WTC11 (cell line): Measurements from ENCODE around the gene SPNS2. TPM values are rescaled to one million over a fixed set of nuclear protein-coding genes. Genes with fewer than 3 reads are reported as not detected.

Experiments used
- ATAC-seq: fragments of 200-7000 bp; cut with Tn5 transposase; 2 replicates; pipeline ENCODE4 v1.10.0; 2021; ENCODE audit warnings: mild to moderate bottlenecking, moderate library complexity
- CTCF ChIA-PET: fragments of 300-600 bp; sonication (Branson Sonifier 250); formaldehyde crosslinking; loops from one replicate; lab custom pipeline; 2021; ENCODE audit warnings: antibody characterized with exemption; lab: Charles Lee
- POLR2A ChIA-PET: fragments of 350-600 bp; sonication (Branson Sonifier 250); formaldehyde crosslinking; loops from one replicate; lab custom pipeline; 2021; ENCODE audit warnings: antibody characterized with exemption; lab: Charles Lee
- DNase-seq: peaks from one replicate; pipeline ENCODE4 v3.0.0; 2021; ENCODE audit warnings: low spot score
- H3K27ac Mint-ChIP-seq: 2 replicates; pipeline ENCODE4 v1.8.0; 2021; ENCODE audit warnings: mixed read lengths
- H3K27me3 Mint-ChIP-seq: 2 replicates; pipeline ENCODE4 v1.8.0; 2021; ENCODE audit warnings: low read depth, mild to moderate bottlenecking, moderate library complexity, mixed read lengths
- H3K36me3 Mint-ChIP-seq: 2 replicates; pipeline ENCODE4 v1.8.0; 2021; ENCODE audit warnings: mixed read lengths
- H3K4me1 Mint-ChIP-seq: 2 replicates; pipeline ENCODE4 v1.8.0; 2022; ENCODE audit warnings: mixed read lengths
- H3K4me3 Mint-ChIP-seq: 2 replicates; pipeline ENCODE4 v1.8.0; 2021; ENCODE audit warnings: mild to moderate bottlenecking, moderate library complexity, mixed read lengths
- H3K9me3 Mint-ChIP-seq: 2 replicates; pipeline ENCODE4 v1.8.0; 2021; ENCODE audit warnings: mixed read lengths
- EMX1 ChIP-seq: fragments of 250-450 bp; sonication (Bioruptor Pico); IDR thresholded peaks from 2 replicates; pipeline ENCODE4 v1.8.0; 2021; ENCODE audit warnings: mild to moderate bottlenecking
- ESRRA ChIP-seq: sonication (generic); formaldehyde crosslinking; IDR thresholded peaks from 2 replicates; pipeline ENCODE4 v1.8.1; 2022; ENCODE audit warnings: mild to moderate bottlenecking, missing genetic modification reagents, borderline replicate concordance
- ETV6 ChIP-seq: sonication (generic); formaldehyde crosslinking; IDR thresholded peaks from 2 replicates; pipeline ENCODE4 v1.8.1; 2022; ENCODE audit warnings: mild to moderate bottlenecking, missing genetic modification reagents
- FOXP1 ChIP-seq: sonication (generic); formaldehyde crosslinking; IDR thresholded peaks from 2 replicates; pipeline ENCODE4 v1.8.0; 2022; ENCODE audit warnings: missing genetic modification reagents, mild to moderate bottlenecking, moderate library complexity, borderline replicate concordance
- HMGA2 ChIP-seq: fragments of 250-450 bp; sonication (Bioruptor Pico); IDR thresholded peaks from 2 replicates; pipeline ENCODE4 v1.4.0; 2021; ENCODE audit warnings: mild to moderate bottlenecking, moderate library complexity
- JUN ChIP-seq: sonication (generic); formaldehyde crosslinking; IDR thresholded peaks from 2 replicates; pipeline ENCODE4 v1.8.0; 2023; ENCODE audit warnings: mild to moderate bottlenecking, missing genetic modification reagents
- NFATC4 ChIP-seq: fragments of 250-450 bp; sonication (Bioruptor Pico); IDR thresholded peaks from 2 replicates; pipeline ENCODE4 v1.9.0; 2021; ENCODE audit warnings: mild to moderate bottlenecking
- OVOL2 ChIP-seq: fragments of 250-450 bp; sonication (Bioruptor Pico); IDR thresholded peaks from 2 replicates; pipeline ENCODE4 v1.9.0; 2021; ENCODE audit warnings: mild to moderate bottlenecking, borderline replicate concordance
- RELA ChIP-seq: sonication (generic); formaldehyde crosslinking; IDR thresholded peaks from 2 replicates; pipeline ENCODE4 v1.8.1; 2022; ENCODE audit warnings: missing genetic modification reagents, mild to moderate bottlenecking, borderline replicate concordance
- SMAD3 ChIP-seq: sonication (generic); formaldehyde crosslinking; IDR thresholded peaks from 2 replicates; pipeline ENCODE4 v1.8.0; 2022; ENCODE audit warnings: missing genetic modification reagents, mild to moderate bottlenecking, borderline replicate concordance
- TP53 ChIP-seq: sonication (generic); formaldehyde crosslinking; IDR thresholded peaks from 2 replicates; pipeline ENCODE4 v1.8.1; 2023; ENCODE audit warnings: mild to moderate bottlenecking, missing genetic modification reagents
- ZNF317 ChIP-seq: sonication (generic); formaldehyde crosslinking; IDR thresholded peaks from 2 replicates; pipeline ENCODE4 v1.8.1; 2023; ENCODE audit warnings: low read depth, mild to moderate bottlenecking, moderate library complexity, missing genetic modification reagents, borderline replicate concordance
- ZNF396 ChIP-seq: fragments of 250-450 bp; sonication (Bioruptor Pico); IDR thresholded peaks from 2 replicates; pipeline ENCODE4 v1.8.0; 2021; ENCODE audit warnings: mild to moderate bottlenecking, moderate library complexity, borderline replicate concordance
- total RNA-seq: library from RNA; stranded (reverse); gene quantifications from 3 replicates; pipeline ENCODE4 v1.2.3, GENCODE V29; 2021
- TF ChIP-seq, protein P1 (sequence below): fragments of 250-450 bp; sonication (Bioruptor Pico); conservative IDR thresholded peaks from 2 replicates; pipeline ENCODE4 v1.9.0; 2021; ENCODE audit warnings: mild to moderate bottlenecking
- TF ChIP-seq, protein P2 (sequence below): sonication (generic); formaldehyde crosslinking; IDR thresholded peaks from 2 replicates; pipeline ENCODE4 v1.8.0; 2023; ENCODE audit warnings: missing genetic modification reagents, mild to moderate bottlenecking, borderline replicate concordance
- TF ChIP-seq, protein P3 (sequence below): sonication (generic); formaldehyde crosslinking; IDR thresholded peaks from 2 replicates; pipeline ENCODE4 v1.8.1; 2022; ENCODE audit warnings: mild to moderate bottlenecking, missing genetic modification reagents, moderate library complexity, borderline replicate concordance
- TF ChIP-seq, protein P4 (sequence below): sonication (generic); formaldehyde crosslinking; conservative IDR thresholded peaks from 2 replicates; pipeline ENCODE4 v1.8.1; 2022; ENCODE audit warnings: mild to moderate bottlenecking, missing genetic modification reagents
- TF ChIP-seq, protein P5 (sequence below): sonication (generic); formaldehyde crosslinking; IDR thresholded peaks from 2 replicates; pipeline ENCODE4 v1.8.1; 2023; ENCODE audit warnings: mild to moderate bottlenecking, missing genetic modification reagents, borderline replicate concordance
- TF ChIP-seq, protein P6 (sequence below): sonication (generic); formaldehyde crosslinking; IDR thresholded peaks from 2 replicates; pipeline ENCODE4 v1.8.1; 2023; ENCODE audit warnings: mild to moderate bottlenecking, missing genetic modification reagents, moderate library complexity

Gene SPNS2
- total RNA-seq, 1 experiment from 2014 or later: 0.87 TPM

DNA sequence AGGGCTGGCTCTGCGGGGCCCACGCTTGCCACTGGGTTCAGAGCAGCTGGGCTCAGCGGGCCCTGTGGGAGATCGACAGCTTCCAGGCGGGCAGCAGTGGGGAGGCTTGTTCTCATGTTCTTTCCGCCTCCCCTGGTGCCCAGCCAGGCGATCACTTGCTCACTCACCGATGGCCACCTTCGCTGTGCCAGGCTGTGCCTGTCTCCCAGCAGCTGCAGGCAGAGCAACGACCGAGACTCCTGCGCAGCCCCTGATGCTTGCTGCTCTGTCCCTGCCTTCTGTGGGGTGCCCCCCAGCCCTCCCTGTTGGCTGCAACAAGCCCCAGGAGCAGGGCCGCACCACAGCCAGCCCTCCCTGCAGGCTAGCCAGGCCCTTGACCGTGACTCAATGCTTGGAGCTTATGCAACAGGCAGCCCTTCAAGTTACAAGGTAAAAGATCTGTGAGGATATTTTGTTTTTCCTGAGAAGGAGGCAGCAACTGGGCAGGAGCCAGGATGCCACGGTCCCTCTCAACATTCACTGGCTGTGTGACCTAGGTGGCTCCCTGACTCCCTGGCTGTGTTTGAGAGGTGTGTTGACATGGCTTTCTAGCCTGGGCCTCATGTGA lies 9.6 kb upstream of the SPNS2 start:
- Mint-ChIP-seq H3K4me3 (no peak overlapping the region), H3K27ac (no peak overlapping the region)
- ATAC-seq: no peak

DNA sequence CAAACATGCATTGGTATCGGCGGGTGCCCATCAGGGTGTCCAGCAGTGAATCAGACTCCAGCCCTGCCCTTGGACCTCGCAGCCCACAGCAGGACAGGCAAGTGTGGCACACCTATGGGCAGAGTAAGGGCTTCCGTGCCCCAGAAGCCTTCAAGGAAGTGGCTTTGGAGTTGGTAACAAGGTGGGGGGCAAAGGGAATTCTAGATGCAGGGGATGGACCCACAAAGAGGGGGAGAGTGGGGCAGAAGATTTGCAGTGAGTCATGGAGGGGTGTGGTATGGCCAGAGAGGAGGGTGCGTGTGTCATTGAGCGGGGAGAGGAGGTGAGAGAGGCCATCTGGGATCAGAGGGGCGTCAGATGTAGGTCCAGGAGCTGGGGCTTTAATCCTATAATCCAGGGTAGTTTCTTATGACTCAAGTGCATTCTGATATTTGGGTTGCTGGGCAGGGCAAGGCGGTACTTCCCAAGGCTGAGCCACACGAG lies 8.5 kb upstream of the SPNS2 start:
- CTCF ChIA-PET: interaction anchor here (0.5 to 1.2 kb wide), 2 partner anchors 69 to 296 kb away, joined by 3 to 6 read pairs; no protein-coding TSS in a partner anchor
- TF ChIP-seq, protein P1, sequence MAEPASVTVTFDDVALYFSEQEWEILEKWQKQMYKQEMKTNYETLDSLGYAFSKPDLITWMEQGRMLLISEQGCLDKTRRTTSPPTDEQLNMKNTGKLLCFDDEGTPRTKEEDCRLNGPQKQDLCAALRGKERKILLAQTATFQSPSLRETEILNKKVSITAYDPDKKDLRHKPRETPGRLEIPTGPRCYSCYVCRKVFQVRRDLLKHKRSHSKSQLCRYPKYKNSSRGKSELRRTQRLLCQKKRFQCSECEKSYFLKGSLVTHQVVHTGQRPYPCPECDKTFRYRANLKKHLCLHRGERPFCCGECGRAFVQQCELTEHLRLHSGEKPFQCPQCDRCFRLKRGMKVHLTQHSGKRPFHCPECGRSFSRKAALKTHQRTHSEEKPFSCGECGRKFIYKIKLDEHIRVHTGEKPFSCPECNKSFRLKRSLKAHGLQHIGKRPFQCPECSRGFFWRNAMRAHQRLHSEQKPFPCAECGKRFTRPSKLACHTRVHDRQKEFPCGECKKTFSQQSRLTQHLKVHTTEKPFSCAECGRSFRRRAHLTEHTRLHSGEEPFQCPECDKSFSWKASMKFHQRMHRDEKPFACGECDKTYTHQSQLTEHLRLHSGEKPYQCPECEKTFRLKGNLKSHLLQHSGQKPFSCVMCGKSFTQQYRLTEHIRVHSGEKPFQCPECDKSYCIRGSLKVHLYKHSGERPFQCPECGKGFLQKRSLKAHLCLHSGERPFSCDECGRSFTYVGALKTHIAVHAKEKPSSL (CRISPR knock-in tag): no peak
- TF ChIP-seq SMAD3 (CRISPR knock-in tag) (no peak), EMX1 (no peak), JUN (no peak), ESRRA (CRISPR knock-in tag) (no peak), HMGA2 (CRISPR knock-in tag) (no peak), FOXP1 (CRISPR knock-in tag) (no peak), ETV6 (CRISPR knock-in tag) (no peak), TP53 (CRISPR knock-in tag) (no peak), NFATC4 (CRISPR knock-in tag) (no peak), ZNF396 (CRISPR knock-in tag) (no peak), RELA (CRISPR knock-in tag) (no peak), ZNF317 (no peak), OVOL2 (CRISPR knock-in tag) (no peak)
- TF ChIP-seq, protein P2, sequence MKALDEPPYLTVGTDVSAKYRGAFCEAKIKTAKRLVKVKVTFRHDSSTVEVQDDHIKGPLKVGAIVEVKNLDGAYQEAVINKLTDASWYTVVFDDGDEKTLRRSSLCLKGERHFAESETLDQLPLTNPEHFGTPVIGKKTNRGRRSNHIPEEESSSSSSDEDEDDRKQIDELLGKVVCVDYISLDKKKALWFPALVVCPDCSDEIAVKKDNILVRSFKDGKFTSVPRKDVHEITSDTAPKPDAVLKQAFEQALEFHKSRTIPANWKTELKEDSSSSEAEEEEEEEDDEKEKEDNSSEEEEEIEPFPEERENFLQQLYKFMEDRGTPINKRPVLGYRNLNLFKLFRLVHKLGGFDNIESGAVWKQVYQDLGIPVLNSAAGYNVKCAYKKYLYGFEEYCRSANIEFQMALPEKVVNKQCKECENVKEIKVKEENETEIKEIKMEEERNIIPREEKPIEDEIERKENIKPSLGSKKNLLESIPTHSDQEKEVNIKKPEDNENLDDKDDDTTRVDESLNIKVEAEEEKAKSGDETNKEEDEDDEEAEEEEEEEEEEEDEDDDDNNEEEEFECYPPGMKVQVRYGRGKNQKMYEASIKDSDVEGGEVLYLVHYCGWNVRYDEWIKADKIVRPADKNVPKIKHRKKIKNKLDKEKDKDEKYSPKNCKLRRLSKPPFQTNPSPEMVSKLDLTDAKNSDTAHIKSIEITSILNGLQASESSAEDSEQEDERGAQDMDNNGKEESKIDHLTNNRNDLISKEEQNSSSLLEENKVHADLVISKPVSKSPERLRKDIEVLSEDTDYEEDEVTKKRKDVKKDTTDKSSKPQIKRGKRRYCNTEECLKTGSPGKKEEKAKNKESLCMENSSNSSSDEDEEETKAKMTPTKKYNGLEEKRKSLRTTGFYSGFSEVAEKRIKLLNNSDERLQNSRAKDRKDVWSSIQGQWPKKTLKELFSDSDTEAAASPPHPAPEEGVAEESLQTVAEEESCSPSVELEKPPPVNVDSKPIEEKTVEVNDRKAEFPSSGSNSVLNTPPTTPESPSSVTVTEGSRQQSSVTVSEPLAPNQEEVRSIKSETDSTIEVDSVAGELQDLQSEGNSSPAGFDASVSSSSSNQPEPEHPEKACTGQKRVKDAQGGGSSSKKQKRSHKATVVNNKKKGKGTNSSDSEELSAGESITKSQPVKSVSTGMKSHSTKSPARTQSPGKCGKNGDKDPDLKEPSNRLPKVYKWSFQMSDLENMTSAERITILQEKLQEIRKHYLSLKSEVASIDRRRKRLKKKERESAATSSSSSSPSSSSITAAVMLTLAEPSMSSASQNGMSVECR (CRISPR knock-in tag): no peak
- TF ChIP-seq, protein P3, sequence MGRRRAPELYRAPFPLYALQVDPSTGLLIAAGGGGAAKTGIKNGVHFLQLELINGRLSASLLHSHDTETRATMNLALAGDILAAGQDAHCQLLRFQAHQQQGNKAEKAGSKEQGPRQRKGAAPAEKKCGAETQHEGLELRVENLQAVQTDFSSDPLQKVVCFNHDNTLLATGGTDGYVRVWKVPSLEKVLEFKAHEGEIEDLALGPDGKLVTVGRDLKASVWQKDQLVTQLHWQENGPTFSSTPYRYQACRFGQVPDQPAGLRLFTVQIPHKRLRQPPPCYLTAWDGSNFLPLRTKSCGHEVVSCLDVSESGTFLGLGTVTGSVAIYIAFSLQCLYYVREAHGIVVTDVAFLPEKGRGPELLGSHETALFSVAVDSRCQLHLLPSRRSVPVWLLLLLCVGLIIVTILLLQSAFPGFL (CRISPR knock-in tag): no peak
- TF ChIP-seq, protein P4, sequence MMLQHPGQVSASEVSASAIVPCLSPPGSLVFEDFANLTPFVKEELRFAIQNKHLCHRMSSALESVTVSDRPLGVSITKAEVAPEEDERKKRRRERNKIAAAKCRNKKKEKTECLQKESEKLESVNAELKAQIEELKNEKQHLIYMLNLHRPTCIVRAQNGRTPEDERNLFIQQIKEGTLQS (CRISPR knock-in tag): no peak

More for the DNA sequence above, 9.6 kb upstream of the SPNS2 start:
- Mint-ChIP-seq H3K4me1 (peaks cover 12% of the 10 kb centered on the region), H3K36me3 (no peaks in the 10 kb centered on the region), H3K27me3 (no peaks in the 10 kb centered on the region), H3K9me3 (no peaks in the 10 kb centered on the region)
- TF ChIP-seq, protein P5, sequence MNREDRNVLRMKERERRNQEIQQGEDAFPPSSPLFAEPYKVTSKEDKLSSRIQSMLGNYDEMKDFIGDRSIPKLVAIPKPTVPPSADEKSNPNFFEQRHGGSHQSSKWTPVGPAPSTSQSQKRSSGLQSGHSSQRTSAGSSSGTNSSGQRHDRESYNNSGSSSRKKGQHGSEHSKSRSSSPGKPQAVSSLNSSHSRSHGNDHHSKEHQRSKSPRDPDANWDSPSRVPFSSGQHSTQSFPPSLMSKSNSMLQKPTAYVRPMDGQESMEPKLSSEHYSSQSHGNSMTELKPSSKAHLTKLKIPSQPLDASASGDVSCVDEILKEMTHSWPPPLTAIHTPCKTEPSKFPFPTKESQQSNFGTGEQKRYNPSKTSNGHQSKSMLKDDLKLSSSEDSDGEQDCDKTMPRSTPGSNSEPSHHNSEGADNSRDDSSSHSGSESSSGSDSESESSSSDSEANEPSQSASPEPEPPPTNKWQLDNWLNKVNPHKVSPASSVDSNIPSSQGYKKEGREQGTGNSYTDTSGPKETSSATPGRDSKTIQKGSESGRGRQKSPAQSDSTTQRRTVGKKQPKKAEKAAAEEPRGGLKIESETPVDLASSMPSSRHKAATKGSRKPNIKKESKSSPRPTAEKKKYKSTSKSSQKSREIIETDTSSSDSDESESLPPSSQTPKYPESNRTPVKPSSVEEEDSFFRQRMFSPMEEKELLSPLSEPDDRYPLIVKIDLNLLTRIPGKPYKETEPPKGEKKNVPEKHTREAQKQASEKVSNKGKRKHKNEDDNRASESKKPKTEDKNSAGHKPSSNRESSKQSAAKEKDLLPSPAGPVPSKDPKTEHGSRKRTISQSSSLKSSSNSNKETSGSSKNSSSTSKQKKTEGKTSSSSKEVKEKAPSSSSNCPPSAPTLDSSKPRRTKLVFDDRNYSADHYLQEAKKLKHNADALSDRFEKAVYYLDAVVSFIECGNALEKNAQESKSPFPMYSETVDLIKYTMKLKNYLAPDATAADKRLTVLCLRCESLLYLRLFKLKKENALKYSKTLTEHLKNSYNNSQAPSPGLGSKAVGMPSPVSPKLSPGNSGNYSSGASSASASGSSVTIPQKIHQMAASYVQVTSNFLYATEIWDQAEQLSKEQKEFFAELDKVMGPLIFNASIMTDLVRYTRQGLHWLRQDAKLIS (CRISPR knock-in tag): no peak
- TF ChIP-seq ESRRA (CRISPR knock-in tag): no peak
- TF ChIP-seq, protein P6, sequence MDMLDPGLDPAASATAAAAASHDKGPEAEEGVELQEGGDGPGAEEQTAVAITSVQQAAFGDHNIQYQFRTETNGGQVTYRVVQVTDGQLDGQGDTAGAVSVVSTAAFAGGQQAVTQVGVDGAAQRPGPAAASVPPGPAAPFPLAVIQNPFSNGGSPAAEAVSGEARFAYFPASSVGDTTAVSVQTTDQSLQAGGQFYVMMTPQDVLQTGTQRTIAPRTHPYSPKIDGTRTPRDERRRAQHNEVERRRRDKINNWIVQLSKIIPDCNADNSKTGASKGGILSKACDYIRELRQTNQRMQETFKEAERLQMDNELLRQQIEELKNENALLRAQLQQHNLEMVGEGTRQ: no peak
- CTCF ChIA-PET: no interaction called here
- POLR2A ChIA-PET: no interaction called here
- no peak for DNase-seq

More for the DNA sequence above, 8.5 kb upstream of the SPNS2 start:
- no peak for ATAC-seq
- no peaks in the 10 kb centered on the region for H3K36me3 Mint-ChIP-seq
- no peak overlapping the region for H3K4me3 Mint-ChIP-seq
- H3K27me3 Mint-ChIP-seq: peaks cover 2% of the 10 kb centered on the region
- DNase-seq: no peak
- H3K9me3 Mint-ChIP-seq: no peaks in the 10 kb centered on the region
- H3K4me1 Mint-ChIP-seq: peaks cover 12% of the 10 kb centered on the region
- H3K27ac Mint-ChIP-seq: no peak overlapping the region
- POLR2A ChIA-PET: interaction anchor here (1.7 kb wide), 1 partner anchor 9 kb away, joined by 5 read pairs; the partner anchor contains the start of gene SPNS2
